ENCODE data around the gene IQSEC3. TPM values are rescaled to one million over a fixed set of nuclear protein-coding genes. Genes with fewer than 3 reads are reported as not detected.

IQSEC3 gene
- polyA plus RNA-seq, 2 donors, result 0.13 to 0.14 TPM

DNA sequence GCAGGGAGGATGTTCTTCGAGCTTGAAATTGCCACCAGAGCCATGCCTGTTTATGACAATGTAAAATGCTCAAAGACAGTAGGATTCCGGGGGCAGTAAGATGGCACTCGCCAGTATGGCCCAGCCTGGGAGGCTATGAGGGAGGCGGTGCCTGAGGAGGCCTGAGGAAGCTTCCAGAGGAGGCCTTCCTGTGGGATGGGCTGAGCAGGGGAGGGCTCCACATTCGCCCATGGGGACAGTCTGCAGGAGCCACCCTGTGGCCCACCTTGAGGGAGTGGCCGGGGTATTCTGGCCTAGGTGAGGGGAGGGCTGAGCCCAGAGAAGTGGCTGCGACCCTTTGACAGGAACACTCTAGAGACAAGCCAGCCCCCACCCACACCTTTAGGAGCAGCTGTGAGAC is 50.7 kb downstream of the IQSEC3 start:
- Histone ChIP-seq H3K27ac (ENCODE audit: low read depth in 2 of 2, low read length in 1 of 2) (no peak overlapping the region), H3K9me3 (ENCODE audit: control insufficient read depth in 2 of 2, insufficient read depth in 1 of 2, low read depth in 1 of 2, low read length in 1 of 2) (no peaks in the 10 kb centered on the region), H3K27me3 (ENCODE audit: control insufficient read depth in 1 of 2, insufficient read depth in 2 of 2, low read length in 2 of 2) (no peaks in the 10 kb centered on the region), H3K4me1 (ENCODE audit: control insufficient read depth in 2 of 2, insufficient read depth in 2 of 2, low read length in 1 of 2) (no peaks in the 10 kb centered on the region), H3K4me3 (ENCODE audit: low read depth in 1 of 2, low read length in 2 of 2) (no peak overlapping the region), H3K36me3 (ENCODE audit: control insufficient read depth in 2 of 2, insufficient read depth in 2 of 2, low read length in 1 of 2) (no peaks in the 10 kb centered on the region)
- WGBS, 2 donors, result 75 to 87% methylated on average over 7 of the region's 7 CpGs

DNA sequence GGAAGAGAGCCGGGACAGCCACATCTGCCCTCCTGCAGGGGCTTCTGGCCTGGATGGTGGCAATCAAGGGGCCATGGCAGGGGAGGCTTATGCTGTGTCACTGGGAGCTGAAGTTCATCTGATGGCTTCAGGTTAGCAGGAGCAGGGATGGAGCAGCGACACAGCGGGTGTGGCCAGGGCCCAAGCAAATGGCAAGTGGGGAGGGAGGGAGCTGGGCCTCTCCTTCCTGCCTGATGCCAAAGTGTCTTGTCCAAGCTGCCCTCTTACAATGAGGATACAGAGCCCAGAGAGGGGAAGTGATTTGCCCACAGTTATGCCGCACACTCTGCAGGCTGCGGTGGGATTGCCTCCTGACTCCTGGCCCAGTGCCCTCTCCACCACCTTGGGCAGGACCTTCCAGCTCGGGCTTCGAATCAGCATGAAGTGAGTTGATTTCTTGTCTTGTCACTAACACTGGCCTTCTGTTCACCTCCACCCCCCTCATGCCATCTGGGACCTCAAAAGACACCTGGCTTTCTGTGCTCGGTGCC is 51.3 kb downstream of the IQSEC3 start:
- no peaks in the 10 kb centered on the region for H3K36me3 ChIP-seq (ENCODE audit: control insufficient read depth in 2 of 2, insufficient read depth in 2 of 2, low read length in 1 of 2)
- H3K4me1 ChIP-seq (ENCODE audit: control insufficient read depth in 2 of 2, insufficient read depth in 2 of 2, low read length in 1 of 2), result no peaks in the 10 kb centered on the region
- H3K9me3 ChIP-seq (ENCODE audit: control insufficient read depth in 2 of 2, insufficient read depth in 1 of 2, low read depth in 1 of 2, low read length in 1 of 2), result no peaks in the 10 kb centered on the region
- WGBS, 2 donors, result 86 to 87% methylated on average over 8 of the region's 8 CpGs
- H3K4me3 ChIP-seq (ENCODE audit: low read depth in 1 of 2, low read length in 2 of 2), result no peak overlapping the region
- no peaks in the 10 kb centered on the region for H3K27me3 ChIP-seq (ENCODE audit: control insufficient read depth in 1 of 2, insufficient read depth in 2 of 2, low read length in 2 of 2)
- no peak overlapping the region for H3K27ac ChIP-seq (ENCODE audit: low read depth in 2 of 2, low read length in 1 of 2)

DNA sequence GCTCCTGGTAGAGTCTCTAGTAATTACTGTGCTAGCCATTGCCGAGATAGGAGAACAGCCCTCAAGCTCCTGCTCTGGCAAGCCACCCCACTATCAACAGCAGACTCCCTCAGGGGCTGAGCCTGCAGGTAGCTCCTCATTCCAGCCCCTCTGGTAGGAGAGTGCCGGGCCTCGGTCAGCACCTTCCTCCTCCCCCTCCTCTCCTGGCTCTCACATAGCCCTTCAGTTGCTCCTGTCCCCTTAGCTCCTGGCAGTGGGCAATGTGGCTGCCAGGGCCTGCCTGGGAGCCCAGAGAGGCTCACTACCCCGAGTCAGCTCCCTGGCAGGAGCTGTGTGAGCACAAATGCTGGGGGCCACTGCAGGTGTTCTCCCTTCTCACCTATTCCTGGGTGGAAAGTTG is 52.0 kb downstream of the IQSEC3 start:
- 62 to 66% methylated on average over 4 of the region's 4 CpGs for WGBS, 2 donors
- no peak overlapping the region for H3K4me3 ChIP-seq (ENCODE audit: low read depth in 1 of 2, low read length in 2 of 2)
- no peak overlapping the region for H3K27ac ChIP-seq (ENCODE audit: low read depth in 2 of 2, low read length in 1 of 2)
- no peaks in the 10 kb centered on the region for H3K27me3 ChIP-seq (ENCODE audit: control insufficient read depth in 1 of 2, insufficient read depth in 2 of 2, low read length in 2 of 2)
- H3K36me3 ChIP-seq (ENCODE audit: control insufficient read depth in 2 of 2, insufficient read depth in 2 of 2, low read length in 1 of 2), result no peaks in the 10 kb centered on the region
- no peaks in the 10 kb centered on the region for H3K9me3 ChIP-seq (ENCODE audit: control insufficient read depth in 2 of 2, insufficient read depth in 1 of 2, low read depth in 1 of 2, low read length in 1 of 2)
- no peaks in the 10 kb centered on the region for H3K4me1 ChIP-seq (ENCODE audit: control insufficient read depth in 2 of 2, insufficient read depth in 2 of 2, low read length in 1 of 2)

DNA sequence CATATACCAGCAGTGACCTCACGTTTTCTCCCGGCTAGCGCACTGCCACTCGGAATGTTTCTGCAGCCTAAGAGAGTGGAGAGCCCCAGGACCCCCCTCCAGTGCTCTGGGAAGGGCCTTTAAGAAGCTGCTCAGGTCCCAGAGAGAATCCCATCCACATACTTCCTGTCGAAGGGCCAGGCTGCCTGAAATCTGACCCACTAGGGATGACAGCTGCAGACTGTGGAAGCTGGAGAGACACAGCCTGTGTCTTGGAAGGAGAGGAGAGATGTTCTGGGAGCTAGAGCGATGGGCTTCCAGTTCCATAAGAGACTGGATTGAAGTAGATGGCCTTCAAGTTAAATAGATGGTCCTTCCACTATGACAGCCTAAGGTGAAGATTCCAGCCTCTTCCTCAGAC is 54.4 kb downstream of the IQSEC3 start:
- H3K4me1 ChIP-seq (ENCODE audit: control insufficient read depth in 2 of 2, insufficient read depth in 2 of 2, low read length in 1 of 2), result no peaks in the 10 kb centered on the region
- H3K9me3 ChIP-seq (ENCODE audit: control insufficient read depth in 2 of 2, insufficient read depth in 1 of 2, low read depth in 1 of 2, low read length in 1 of 2), result no peaks in the 10 kb centered on the region
- H3K4me3 ChIP-seq (ENCODE audit: low read depth in 1 of 2, low read length in 2 of 2), result no peak overlapping the region
- no peaks in the 10 kb centered on the region for H3K27me3 ChIP-seq (ENCODE audit: control insufficient read depth in 1 of 2, insufficient read depth in 2 of 2, low read length in 2 of 2)
- WGBS, 2 donors, result 68 to 73% methylated on average over 6 of the region's 6 CpGs
- H3K27ac ChIP-seq (ENCODE audit: low read depth in 2 of 2, low read length in 1 of 2), result no peak overlapping the region
- H3K36me3 ChIP-seq (ENCODE audit: control insufficient read depth in 2 of 2, insufficient read depth in 2 of 2, low read length in 1 of 2), result no peaks in the 10 kb centered on the region

DNA sequence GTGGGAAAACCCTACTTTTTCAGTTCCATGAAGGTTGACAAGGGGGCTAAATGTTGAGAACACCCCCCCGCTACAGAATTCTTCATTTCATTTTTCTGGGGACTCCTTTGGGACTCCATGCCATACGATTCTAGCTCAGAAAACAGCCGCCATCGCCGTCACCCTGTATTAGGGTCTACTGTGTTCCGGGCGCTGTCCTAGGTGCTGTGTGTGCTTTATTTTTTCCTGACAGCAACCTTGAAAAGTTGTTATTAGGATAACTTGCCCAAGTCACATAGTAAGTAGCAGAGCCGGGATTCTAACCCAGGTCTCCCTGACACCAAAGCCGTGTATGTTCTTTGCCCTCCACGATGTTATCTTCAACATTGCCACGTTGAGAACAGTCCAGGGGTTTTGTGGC is 55.1 kb downstream of the IQSEC3 start:
- H3K27me3 ChIP-seq (ENCODE audit: control insufficient read depth in 1 of 2, insufficient read depth in 2 of 2, low read length in 2 of 2), result no peaks in the 10 kb centered on the region
- H3K27ac ChIP-seq (ENCODE audit: low read depth in 2 of 2, low read length in 1 of 2), result no peak overlapping the region
- no peaks in the 10 kb centered on the region for H3K36me3 ChIP-seq (ENCODE audit: control insufficient read depth in 2 of 2, insufficient read depth in 2 of 2, low read length in 1 of 2)
- no peaks in the 10 kb centered on the region for H3K9me3 ChIP-seq (ENCODE audit: control insufficient read depth in 2 of 2, insufficient read depth in 1 of 2, low read depth in 1 of 2, low read length in 1 of 2)
- WGBS, 2 donors, result 81 to 84% methylated on average over 11 of the region's 11 CpGs
- no peaks in the 10 kb centered on the region for H3K4me1 ChIP-seq (ENCODE audit: control insufficient read depth in 2 of 2, insufficient read depth in 2 of 2, low read length in 1 of 2)
- H3K4me3 ChIP-seq (ENCODE audit: low read depth in 1 of 2, low read length in 2 of 2), result no peak overlapping the region

DNA sequence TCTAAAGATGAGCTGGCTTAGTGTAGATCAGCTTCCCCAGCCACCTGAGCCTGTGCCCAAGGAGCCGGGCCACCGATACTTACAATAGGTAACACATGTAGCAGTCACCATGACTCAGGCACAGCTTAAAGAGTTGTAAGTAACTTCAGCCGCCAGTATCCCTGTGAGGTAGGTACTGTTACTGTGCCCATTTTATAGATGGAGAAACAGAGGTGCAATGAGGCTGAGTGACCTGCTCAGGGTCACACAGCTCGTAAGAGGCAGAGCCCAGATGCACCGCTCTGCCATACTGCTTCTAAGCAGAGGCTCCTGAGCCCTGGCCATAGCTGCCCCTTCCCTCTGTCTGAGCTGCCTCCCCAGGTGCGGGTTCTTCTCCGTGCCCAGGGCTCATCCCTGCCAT is 58.5 kb downstream of the IQSEC3 start:
- no peak overlapping the region for H3K4me3 ChIP-seq (ENCODE audit: low read depth in 1 of 2, low read length in 2 of 2)
- H3K27ac ChIP-seq (ENCODE audit: low read depth in 2 of 2, low read length in 1 of 2), result no peak overlapping the region
- no peaks in the 10 kb centered on the region for H3K9me3 ChIP-seq (ENCODE audit: control insufficient read depth in 2 of 2, insufficient read depth in 1 of 2, low read depth in 1 of 2, low read length in 1 of 2)
- no peaks in the 10 kb centered on the region for H3K36me3 ChIP-seq (ENCODE audit: control insufficient read depth in 2 of 2, insufficient read depth in 2 of 2, low read length in 1 of 2)
- no peaks in the 10 kb centered on the region for H3K4me1 ChIP-seq (ENCODE audit: control insufficient read depth in 2 of 2, insufficient read depth in 2 of 2, low read length in 1 of 2)
- 91 to 92% methylated on average over 7 of the region's 7 CpGs for WGBS, 2 donors
- no peaks in the 10 kb centered on the region for H3K27me3 ChIP-seq (ENCODE audit: control insufficient read depth in 1 of 2, insufficient read depth in 2 of 2, low read length in 2 of 2)

DNA sequence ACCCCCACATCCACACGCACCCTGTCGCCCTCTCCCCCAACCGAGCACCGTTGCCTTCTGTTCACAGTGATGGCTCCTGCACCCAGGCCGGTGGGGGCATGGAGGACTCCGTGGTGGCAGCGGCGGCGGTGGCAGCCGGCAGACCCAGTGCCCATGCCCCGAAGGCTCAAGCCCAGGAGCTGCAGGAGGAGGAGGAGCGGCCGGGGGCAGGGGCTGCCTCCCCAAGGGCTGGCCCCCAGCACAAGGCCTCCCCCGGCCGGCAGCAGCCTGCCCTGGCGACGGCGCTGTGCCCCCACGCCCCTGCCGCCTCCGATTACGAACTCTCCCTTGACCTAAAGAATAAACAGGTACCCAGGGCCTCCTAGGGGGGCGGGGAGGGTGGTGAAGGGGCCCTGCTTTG is 59.0 kb downstream of the IQSEC3 start:
- no peaks in the 10 kb centered on the region for H3K36me3 ChIP-seq (ENCODE audit: control insufficient read depth in 2 of 2, insufficient read depth in 2 of 2, low read length in 1 of 2)
- H3K27me3 ChIP-seq (ENCODE audit: control insufficient read depth in 1 of 2, insufficient read depth in 2 of 2, low read length in 2 of 2), result no peaks in the 10 kb centered on the region
- H3K9me3 ChIP-seq (ENCODE audit: control insufficient read depth in 2 of 2, insufficient read depth in 1 of 2, low read depth in 1 of 2, low read length in 1 of 2), result no peaks in the 10 kb centered on the region
- no peaks in the 10 kb centered on the region for H3K4me1 ChIP-seq (ENCODE audit: control insufficient read depth in 2 of 2, insufficient read depth in 2 of 2, low read length in 1 of 2)
- 61 to 76% methylated on average over 23 of the region's 23 CpGs for WGBS, 2 donors
- H3K4me3 ChIP-seq (ENCODE audit: low read depth in 1 of 2, low read length in 2 of 2), result no peak overlapping the region
- no peak overlapping the region for H3K27ac ChIP-seq (ENCODE audit: low read depth in 2 of 2, low read length in 1 of 2)

DNA sequence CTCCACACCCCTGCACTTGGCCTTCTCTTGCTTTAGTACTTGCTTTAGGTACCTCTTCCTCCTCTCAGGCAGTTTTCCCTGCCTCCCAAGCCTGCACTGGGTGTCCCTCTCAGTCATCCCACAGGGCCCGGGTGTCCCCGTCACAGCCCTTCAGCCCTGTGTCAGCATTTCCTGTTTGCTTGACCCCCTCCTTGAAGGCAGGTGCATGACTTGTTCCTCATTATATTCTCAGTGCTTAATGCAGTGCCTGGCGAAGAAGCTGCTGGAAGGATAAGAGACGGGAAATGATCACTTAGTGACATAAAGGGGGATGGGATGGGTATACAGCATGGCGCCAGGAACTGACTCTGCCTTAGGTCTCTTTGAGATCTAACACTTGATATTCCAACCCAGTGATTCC is 61.5 kb downstream of the IQSEC3 start:
- Histone ChIP-seq H3K9me3 (ENCODE audit: control insufficient read depth in 2 of 2, insufficient read depth in 1 of 2, low read depth in 1 of 2, low read length in 1 of 2) (no peaks in the 10 kb centered on the region), H3K4me3 (ENCODE audit: low read depth in 1 of 2, low read length in 2 of 2) (no peak overlapping the region), H3K36me3 (ENCODE audit: control insufficient read depth in 2 of 2, insufficient read depth in 2 of 2, low read length in 1 of 2) (no peaks in the 10 kb centered on the region), H3K27me3 (ENCODE audit: control insufficient read depth in 1 of 2, insufficient read depth in 2 of 2, low read length in 2 of 2) (no peaks in the 10 kb centered on the region), H3K4me1 (ENCODE audit: control insufficient read depth in 2 of 2, insufficient read depth in 2 of 2, low read length in 1 of 2) (no peaks in the 10 kb centered on the region), H3K27ac (ENCODE audit: low read depth in 2 of 2, low read length in 1 of 2) (no peak overlapping the region)
- WGBS, 2 donors, result 68 to 74% methylated on average over 5 of the region's 5 CpGs

DNA sequence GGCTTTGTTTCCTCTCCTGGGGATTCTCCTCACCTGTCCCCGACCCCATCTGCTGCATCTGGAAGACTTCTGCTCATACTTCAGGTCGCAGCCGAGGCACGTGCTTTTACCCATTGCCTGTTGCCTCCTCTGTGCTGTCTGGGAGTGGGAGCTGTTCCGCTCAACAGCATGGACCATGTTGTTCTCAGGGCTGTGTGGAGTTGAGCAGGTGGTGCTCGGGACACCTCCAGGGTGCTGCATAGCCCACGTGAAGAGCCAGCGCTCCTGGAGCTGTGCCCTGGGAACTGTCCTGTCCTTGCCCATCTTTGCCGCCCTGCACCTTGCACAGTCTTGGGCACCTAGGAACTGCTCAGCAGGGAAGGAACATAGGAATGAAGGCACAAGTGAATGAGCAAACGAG is 62.4 kb downstream of the IQSEC3 start:
- Histone ChIP-seq H3K4me3 (ENCODE audit: low read depth in 1 of 2, low read length in 2 of 2) (no peak overlapping the region), H3K27ac (ENCODE audit: low read depth in 2 of 2, low read length in 1 of 2) (no peak overlapping the region), H3K4me1 (ENCODE audit: control insufficient read depth in 2 of 2, insufficient read depth in 2 of 2, low read length in 1 of 2) (no peaks in the 10 kb centered on the region), H3K36me3 (ENCODE audit: control insufficient read depth in 2 of 2, insufficient read depth in 2 of 2, low read length in 1 of 2) (no peaks in the 10 kb centered on the region), H3K9me3 (ENCODE audit: control insufficient read depth in 2 of 2, insufficient read depth in 1 of 2, low read depth in 1 of 2, low read length in 1 of 2) (no peaks in the 10 kb centered on the region), H3K27me3 (ENCODE audit: control insufficient read depth in 1 of 2, insufficient read depth in 2 of 2, low read length in 2 of 2) (no peaks in the 10 kb centered on the region)
- 69 to 78% methylated on average over 10 of the region's 10 CpGs for WGBS, 2 donors

DNA sequence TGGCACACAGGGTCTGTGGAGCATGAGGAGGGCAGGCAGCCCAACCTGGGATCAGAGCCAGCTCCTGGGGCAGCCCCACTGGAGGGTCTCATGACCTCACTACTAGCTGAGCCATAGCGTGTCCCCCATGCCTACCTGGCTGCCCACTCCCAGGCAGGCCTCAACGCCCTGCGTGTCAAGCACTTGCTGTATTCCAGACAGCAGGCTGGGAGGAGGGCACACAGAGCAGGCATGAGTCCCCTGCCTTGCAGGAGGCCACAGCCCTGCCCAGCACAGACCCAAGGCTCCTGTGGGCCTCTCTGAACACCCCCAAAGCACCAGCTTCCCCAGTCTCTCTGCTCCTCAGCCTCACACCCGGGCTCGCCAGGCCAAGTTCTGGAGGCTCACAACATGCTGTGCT is 64.0 kb downstream of the IQSEC3 start:
- WGBS, 2 donors, result 93 to 100% methylated on average over 5 of the region's 5 CpGs
- Histone ChIP-seq H3K27me3 (ENCODE audit: control insufficient read depth in 1 of 2, insufficient read depth in 2 of 2, low read length in 2 of 2) (no peaks in the 10 kb centered on the region), H3K9me3 (ENCODE audit: control insufficient read depth in 2 of 2, insufficient read depth in 1 of 2, low read depth in 1 of 2, low read length in 1 of 2) (no peaks in the 10 kb centered on the region), H3K4me3 (ENCODE audit: low read depth in 1 of 2, low read length in 2 of 2) (no peak overlapping the region), H3K36me3 (ENCODE audit: control insufficient read depth in 2 of 2, insufficient read depth in 2 of 2, low read length in 1 of 2) (no peaks in the 10 kb centered on the region), H3K27ac (ENCODE audit: low read depth in 2 of 2, low read length in 1 of 2) (no peak overlapping the region), H3K4me1 (ENCODE audit: control insufficient read depth in 2 of 2, insufficient read depth in 2 of 2, low read length in 1 of 2) (no peaks in the 10 kb centered on the region)

Measured in esophagus (tissue), 2 donors.